HG03354 (cell line): Measurements from ENCODE around the gene LDLRAD3.
"Not testable (repeated sequence)": the region's sequence is repeated elsewhere in the genome, so short reads cannot be mapped to it uniquely, and the experiment has no call there.

ENCODE experiments used
- ATAC-seq: cut with Tn5 transposase; IDR thresholded peaks from one replicate; pipeline ENCODE4 v1.9.1; 2021; ENCODE audit warnings: mild to moderate bottlenecking; ENCODE audit not compliant: unreplicated experiment, poor library complexity, severe bottlenecking

The LDLRAD3 gene

GRCh38 chr11:35943713-35944502, at the start of gene LDLRAD3:
LDLRAD3 (plus strand) TSS chr11:35944062; CDS start chr11:35944099, 37 bp downstream.
- ATAC-seq = peak; percentile 78

GRCh38 chr11:35897019-35897418, 46.8 kb upstream of the LDLRAD3 start:
- no peak for ATAC-seq

GRCh38 chr11:35902961-35903360, 40.9 kb upstream of the LDLRAD3 start:
- ATAC-seq = no peak

- ATAC-seq = no peak
These were observed 38.1 kb upstream of the LDLRAD3 start for GRCh38 chr11:35905646-35906276.

- no peak for ATAC-seq
These were observed 37.6 kb upstream of the LDLRAD3 start for GRCh38 chr11:35906277-35906661.

- ATAC-seq = no peak
These were observed 37.2 kb upstream of the LDLRAD3 start for GRCh38 chr11:35906681-35907080.

GRCh38 chr11:35907648-35908431, 36.0 kb upstream of the LDLRAD3 start:
- ATAC-seq = peak; percentile 81

- ATAC-seq = peak; percentile 4
These were observed 35.5 kb upstream of the LDLRAD3 start for GRCh38 chr11:35908432-35908771.

GRCh38 chr11:35909511-35910265, 34.2 kb upstream of the LDLRAD3 start:
- no peak for ATAC-seq

GRCh38 chr11:35911013-35911412, 32.8 kb upstream of the LDLRAD3 start:
- no peak for ATAC-seq

GRCh38 chr11:35911616-35912165, 32.2 kb upstream of the LDLRAD3 start:
- no peak for ATAC-seq

GRCh38 chr11:35912436-35912835, 31.4 kb upstream of the LDLRAD3 start:
- not testable (repeated sequence) for ATAC-seq

- no peak for ATAC-seq
These were observed 30.8 kb upstream of the LDLRAD3 start for GRCh38 chr11:35912883-35913624.

GRCh38 chr11:35914816-35915215, 29.0 kb upstream of the LDLRAD3 start:
- ATAC-seq = no peak

GRCh38 chr11:35916270-35916669, 27.6 kb upstream of the LDLRAD3 start:
- no peak for ATAC-seq

- ATAC-seq = no peak
These were observed 26.2 kb upstream of the LDLRAD3 start for GRCh38 chr11:35917676-35918075.

- ATAC-seq = no peak
These were observed 25.1 kb upstream of the LDLRAD3 start for GRCh38 chr11:35918716-35919115.

- no peak for ATAC-seq
These were observed 24.6 kb upstream of the LDLRAD3 start for GRCh38 chr11:35919244-35919643.

GRCh38 chr11:35923452-35923851, 20.4 kb upstream of the LDLRAD3 start:
- ATAC-seq = no peak
